ENCODE results near the gene PTPN2. TPM values are rescaled to one million over a fixed set of nuclear protein-coding genes. Genes with fewer than 3 reads are reported as not detected.

PTPN2 gene
- polyA plus RNA-seq, 2 of the 4 experiments (the other 2 are of a cell fraction): 23.0 to 32.4 TPM

- no peaks in the 10 kb centered on the region for H3K4me1 ChIP-seq
- H3K9me3 ChIP-seq: no peaks in the 10 kb centered on the region
- ChIA-PET CTCF (no interaction called here), POLR2A (no interaction called here)
- H3K27ac ChIP-seq: no peak overlapping the region
- no peak for ATAC-seq
- FAIRE-seq: no peak
- no peak for DNase-seq (ENCODE audit: low read depth in 1 of 2, low spot score in 1 of 2)
- 86% methylated on average over 6 of the region's 6 CpGs for WGBS (ENCODE audit: missing lambda C conversion rate)
- H3K4me2 ChIP-seq: no peak overlapping the region
- TF ChIP-seq FOXS1 (CRISPR knock-in tag; IDR thresholded peaks at IDR 0.05) (no peak), SMC3 (IDR thresholded peaks at IDR 0.05) (no peak), TP53 (CRISPR knock-in tag; IDR thresholded peaks at IDR 0.05) (no peak), FOSB (CRISPR knock-in tag; IDR thresholded peaks at IDR 0.05) (no peak), REST (IDR thresholded peaks at IDR 0.05) (no peak)
- TF ChIP-seq, protein P1, sequence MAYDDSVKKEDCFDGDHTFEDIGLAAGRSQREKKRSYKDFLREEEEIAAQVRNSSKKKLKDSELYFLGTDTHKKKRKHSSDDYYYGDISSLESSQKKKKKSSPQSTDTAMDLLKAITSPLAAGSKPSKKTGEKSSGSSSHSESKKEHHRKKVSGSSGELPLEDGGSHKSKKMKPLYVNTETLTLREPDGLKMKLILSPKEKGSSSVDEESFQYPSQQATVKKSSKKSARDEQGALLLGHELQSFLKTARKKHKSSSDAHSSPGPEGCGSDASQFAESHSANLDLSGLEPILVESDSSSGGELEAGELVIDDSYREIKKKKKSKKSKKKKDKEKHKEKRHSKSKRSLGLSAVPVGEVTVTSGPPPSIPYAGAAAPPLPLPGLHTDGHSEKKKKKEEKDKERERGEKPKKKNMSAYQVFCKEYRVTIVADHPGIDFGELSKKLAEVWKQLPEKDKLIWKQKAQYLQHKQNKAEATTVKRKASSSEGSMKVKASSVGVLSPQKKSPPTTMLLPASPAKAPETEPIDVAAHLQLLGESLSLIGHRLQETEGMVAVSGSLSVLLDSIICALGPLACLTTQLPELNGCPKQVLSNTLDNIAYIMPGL (CRISPR knock-in tag; IDR thresholded peaks at IDR 0.05; ENCODE audit: borderline replicate concordance): no peak
- H3K4me3 ChIP-seq: no peak overlapping the region
Observed at GRCh38 chr18:12754511-12754910, 129.5 kb downstream of the PTPN2 start.

DNA sequence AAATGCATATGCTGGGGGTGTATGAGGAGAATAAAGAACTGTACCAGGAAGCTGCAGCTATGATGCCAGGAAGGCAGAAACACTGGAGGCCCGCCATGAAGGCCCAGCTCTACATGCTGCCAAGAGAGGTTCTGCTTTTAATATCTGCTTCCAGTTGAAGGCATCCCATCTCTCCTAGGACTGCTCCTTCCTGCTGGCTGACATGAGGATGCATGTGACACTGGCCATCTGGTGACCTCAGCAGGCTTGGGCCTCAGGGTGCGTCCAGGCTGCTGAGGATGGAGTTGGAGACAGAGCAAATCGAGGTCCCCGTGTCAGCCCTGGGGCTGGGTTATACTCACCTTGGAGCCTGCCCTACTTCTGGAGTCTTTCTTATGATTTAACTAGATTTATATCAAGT is 132.1 kb downstream of the PTPN2 start:
- CTCF ChIA-PET: interaction anchor here (1.8 to 4.8 kb wide), 3 partner anchors 8 to 183 kb away, joined by 5 to 17 read pairs (median 12); no protein-coding TSS in a partner anchor
- POLR2A ChIA-PET: no interaction called here
- FAIRE-seq (no peak), DNase-seq (ENCODE audit: low read depth in 1 of 2, low spot score in 1 of 2) (no peak), ATAC-seq (no peak)
- Histone ChIP-seq H3K27ac (no peak overlapping the region), H3K4me1 (no peaks in the 10 kb centered on the region), H3K4me3 (no peak overlapping the region), H3K4me2 (no peak overlapping the region), H3K9me3 (no peaks in the 10 kb centered on the region)
- WGBS (ENCODE audit: missing lambda C conversion rate): 87% methylated on average over 4 of the region's 4 CpGs
- TF ChIP-seq ZNF302 (CRISPR knock-in tag; IDR thresholded peaks at IDR 0.05) (no peak), RFX5 (IDR thresholded peaks at IDR 0.05) (no peak), CHD2 (IDR thresholded peaks at IDR 0.05; ENCODE audit: low read length, partially characterized antibody) (no peak), JUNB (IDR thresholded peaks at IDR 0.05) (no peak), FOXS1 (CRISPR knock-in tag; IDR thresholded peaks at IDR 0.05) (no peak), CBX8 (IDR thresholded peaks at IDR 0.05) (no peak), MAZ (IDR thresholded peaks at IDR 0.05; ENCODE audit: borderline replicate concordance, low read depth, low read length) (no peak), SREBF2 (IDR thresholded peaks at IDR 0.05) (no peak), HOXB13 (CRISPR knock-in tag; IDR thresholded peaks at IDR 0.05; ENCODE audit: low read depth) (no peak), CBX2 (IDR thresholded peaks at IDR 0.05; ENCODE audit: borderline replicate concordance, low read depth) (no peak), GATA3 (IDR thresholded peaks at IDR 0.05; ENCODE audit: borderline replicate concordance) (no peak), PHF8 (IDR thresholded peaks at IDR 0.05; ENCODE audit: borderline replicate concordance, low read depth) (no peak), REST (IDR thresholded peaks at IDR 0.05) (no peak), BCL3 (IDR thresholded peaks at IDR 0.05) (no peak), PBX3 (IDR thresholded peaks at IDR 0.05) (no peak), TP53 (CRISPR knock-in tag; IDR thresholded peaks at IDR 0.05) (no peak), KDM1A (IDR thresholded peaks at IDR 0.05; ENCODE audit: low read depth) (no peak)
- TF ChIP-seq, protein P2, sequence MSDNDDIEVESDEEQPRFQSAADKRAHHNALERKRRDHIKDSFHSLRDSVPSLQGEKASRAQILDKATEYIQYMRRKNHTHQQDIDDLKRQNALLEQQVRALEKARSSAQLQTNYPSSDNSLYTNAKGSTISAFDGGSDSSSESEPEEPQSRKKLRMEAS (IDR thresholded peaks at IDR 0.05): no peak
- TF ChIP-seq, protein P3, sequence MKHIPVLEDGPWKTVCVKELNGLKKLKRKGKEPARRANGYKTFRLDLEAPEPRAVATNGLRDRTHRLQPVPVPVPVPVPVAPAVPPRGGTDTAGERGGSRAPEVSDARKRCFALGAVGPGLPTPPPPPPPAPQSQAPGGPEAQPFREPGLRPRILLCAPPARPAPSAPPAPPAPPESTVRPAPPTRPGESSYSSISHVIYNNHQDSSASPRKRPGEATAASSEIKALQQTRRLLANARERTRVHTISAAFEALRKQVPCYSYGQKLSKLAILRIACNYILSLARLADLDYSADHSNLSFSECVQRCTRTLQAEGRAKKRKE (CRISPR knock-in tag; IDR thresholded peaks at IDR 0.05; ENCODE audit: low read depth): no peak
- TF ChIP-seq, protein P4, sequence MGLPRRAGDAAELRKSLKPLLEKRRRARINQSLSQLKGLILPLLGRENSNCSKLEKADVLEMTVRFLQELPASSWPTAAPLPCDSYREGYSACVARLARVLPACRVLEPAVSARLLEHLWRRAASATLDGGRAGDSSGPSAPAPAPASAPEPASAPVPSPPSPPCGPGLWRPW (IDR thresholded peaks at IDR 0.05): no peak
